ENCODE measurements around the gene DUSP22. TPM values are rescaled to one million over a fixed set of nuclear protein-coding genes. Genes with fewer than 3 reads are reported as not detected.

DUSP22 gene
- total RNA-seq, 1 experiment from 2014 or later = 25.0 TPM

DNA sequence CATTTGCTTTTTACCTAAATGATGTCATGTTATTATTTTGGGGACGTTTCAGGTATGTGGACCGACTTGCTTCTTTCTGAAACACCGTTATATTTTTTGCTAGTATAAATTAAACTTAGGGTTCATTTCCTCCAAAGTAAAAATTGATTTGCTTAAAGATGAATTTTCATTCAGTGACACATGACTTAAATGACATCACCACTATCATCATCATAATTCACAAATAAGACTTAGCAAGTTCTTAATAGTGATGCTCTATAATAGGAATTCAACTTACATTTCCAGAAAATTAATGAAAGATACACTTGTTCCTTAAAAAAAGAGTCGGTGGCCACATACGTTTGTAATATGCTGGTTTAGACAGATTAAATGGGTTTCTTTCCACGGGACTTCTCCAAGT lies 108.5 kb downstream of the DUSP22 start:
- Histone ChIP-seq H2BK120ac (ENCODE audit: low read depth, low read length, poor library complexity, severe bottlenecking) (no peak overlapping the region), H4K91ac (ENCODE audit: insufficient read length, low read depth, low read length) (no peak overlapping the region), H2AK5ac (ENCODE audit: insufficient read length, low read length) (no peak overlapping the region), H3K14ac (ENCODE audit: insufficient read depth, low read length) (no peak overlapping the region), H3K27me3 (ENCODE audit: insufficient read depth, low read length) (no peaks in the 10 kb centered on the region), H3K79me1 (ENCODE audit: insufficient read depth, low read depth, low read length, poor library complexity, severe bottlenecking) (no peaks in the 10 kb centered on the region), H2AFZ (ENCODE audit: low read length) (no peak overlapping the region), H3K18ac (ENCODE audit: insufficient read length, low read depth, low read length) (no peak overlapping the region), H3K9ac (ENCODE audit: extremely low read depth, insufficient read length, low read length) (no peak overlapping the region), H3K23me2 (ENCODE audit: insufficient read length, low read depth, low read length, poor library complexity, severe bottlenecking) (no peaks in the 10 kb centered on the region), H4K20me1 (ENCODE audit: control insufficient read depth, insufficient read depth, insufficient read length) (no peaks in the 10 kb centered on the region), H3K56ac (ENCODE audit: insufficient read length, low read depth, low read length) (no peak overlapping the region), H3K4me2 (ENCODE audit: insufficient read depth, insufficient read length, low read length) (no peak overlapping the region), H3K79me2 (ENCODE audit: insufficient read depth, low read length) (no peaks in the 10 kb centered on the region), H3K9me3 (ENCODE audit: control insufficient read depth, low read depth, low read length) (no peaks in the 10 kb centered on the region), H3K4ac (ENCODE audit: low read depth, low read length) (no peak overlapping the region), H3T11ph (ENCODE audit: low read length) (no peak overlapping the region), H3K4me1 (ENCODE audit: insufficient read depth, low read length) (no peaks in the 10 kb centered on the region), H4K5ac (ENCODE audit: insufficient read length, low read depth, low read length) (no peak overlapping the region), H2BK12ac (ENCODE audit: insufficient read length, low read depth, low read length) (no peak overlapping the region), H2BK20ac (ENCODE audit: low read depth, low read length, poor library complexity, severe bottlenecking) (no peak overlapping the region), H3K23ac (ENCODE audit: insufficient read length, low read depth, low read length) (no peak overlapping the region), H2BK15ac (ENCODE audit: low read depth, low read length) (no peak overlapping the region), H3K27ac (ENCODE audit: insufficient read length, low read depth, low read length) (no peak overlapping the region), H4K8ac (replicated peaks; ENCODE audit: insufficient read length, low read depth, low read length) (no peak overlapping the region), H2BK5ac (ENCODE audit: insufficient read length, low read length) (no peak overlapping the region)
- Mint-ChIP-seq H3K4me3 (no peak overlapping the region), H3K27me3 (ENCODE audit: low read depth) (peaks cover 42% of the 10 kb centered on the region), H3K27ac (no peak overlapping the region), H3K4me1 (no peaks in the 10 kb centered on the region), H3K36me3 (ENCODE audit: insufficient read depth in 1 of 3, low read depth in 3 of 3) (peaks cover 0 to 1% (median 0%) of the 10 kb centered on the region in 3 experiments; a peak in 3 of 7 replicates), H3K9me3 (peaks cover 0 to 3% of the 10 kb centered on the region in 2 experiments; a peak in 1 of 5 replicates)
- TF ChIP-seq, protein P1, sequence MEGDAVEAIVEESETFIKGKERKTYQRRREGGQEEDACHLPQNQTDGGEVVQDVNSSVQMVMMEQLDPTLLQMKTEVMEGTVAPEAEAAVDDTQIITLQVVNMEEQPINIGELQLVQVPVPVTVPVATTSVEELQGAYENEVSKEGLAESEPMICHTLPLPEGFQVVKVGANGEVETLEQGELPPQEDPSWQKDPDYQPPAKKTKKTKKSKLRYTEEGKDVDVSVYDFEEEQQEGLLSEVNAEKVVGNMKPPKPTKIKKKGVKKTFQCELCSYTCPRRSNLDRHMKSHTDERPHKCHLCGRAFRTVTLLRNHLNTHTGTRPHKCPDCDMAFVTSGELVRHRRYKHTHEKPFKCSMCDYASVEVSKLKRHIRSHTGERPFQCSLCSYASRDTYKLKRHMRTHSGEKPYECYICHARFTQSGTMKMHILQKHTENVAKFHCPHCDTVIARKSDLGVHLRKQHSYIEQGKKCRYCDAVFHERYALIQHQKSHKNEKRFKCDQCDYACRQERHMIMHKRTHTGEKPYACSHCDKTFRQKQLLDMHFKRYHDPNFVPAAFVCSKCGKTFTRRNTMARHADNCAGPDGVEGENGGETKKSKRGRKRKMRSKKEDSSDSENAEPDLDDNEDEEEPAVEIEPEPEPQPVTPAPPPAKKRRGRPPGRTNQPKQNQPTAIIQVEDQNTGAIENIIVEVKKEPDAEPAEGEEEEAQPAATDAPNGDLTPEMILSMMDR (conservative IDR thresholded peaks at IDR 0.05) = no peak
- DNase-seq = no peak
- no CpG with 5 or more reads among the region's 6 CpGs for WGBS (ENCODE audit: extremely low coverage, insufficient read length, low lambda C conversion rate)

Other genes starting within 250 kb of the DUSP22 start
- 0.31 and 0.68 TPM in 2 replicates for gene IRF4, start 99.3 kb downstream of the DUSP22 start, total RNA-seq (2021)

Data from H9 (cell line).